ENCODE measurements around the gene RRAGD.

The RRAGD gene

DNA sequence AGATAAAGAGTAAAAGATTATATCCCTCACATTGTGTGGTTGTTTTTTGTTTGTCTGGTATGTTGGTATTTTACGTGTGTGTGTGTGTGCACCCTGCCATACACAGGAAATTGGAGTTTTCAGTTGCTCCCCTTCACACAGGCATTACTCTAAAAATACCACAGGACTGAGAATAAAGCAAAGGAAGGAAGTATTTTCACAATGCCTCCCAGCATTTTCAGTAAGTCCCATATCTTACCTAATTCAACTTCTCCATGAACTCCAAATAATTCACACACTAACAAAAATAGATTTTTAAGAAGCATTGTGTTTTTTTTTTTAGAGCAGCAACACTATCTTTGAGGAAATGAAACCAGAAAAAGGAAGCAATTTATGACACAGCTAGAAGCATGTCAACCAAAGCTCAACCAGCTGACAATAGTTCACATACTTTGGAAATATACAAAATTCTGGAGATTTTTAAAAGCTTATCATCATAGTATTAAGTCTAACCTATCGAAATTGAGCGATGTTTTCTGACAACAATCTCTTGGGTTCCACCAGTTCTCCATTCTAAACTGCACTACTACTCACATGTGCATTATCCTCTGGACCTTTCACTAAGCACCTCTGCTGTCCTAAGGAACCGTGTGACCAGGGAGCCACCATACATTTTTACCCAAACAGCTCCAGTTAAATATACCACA is 61.6 kb downstream of the RRAGD start:
- peak overlapping the region; percentile 97 for H3K4me3 Mint-ChIP-seq
- no peaks in the 10 kb centered on the region for H3K9me3 Mint-ChIP-seq
- peaks cover 14% of the 10 kb centered on the region for H3K36me3 Mint-ChIP-seq (ENCODE audit: low read depth)
- H3K27ac Mint-ChIP-seq, result peak overlapping the region; percentile 93
- H3K4me1 Mint-ChIP-seq (ENCODE audit: low read depth), result peaks cover 78% of the 10 kb centered on the region
- no peaks in the 10 kb centered on the region for H3K27me3 Mint-ChIP-seq

DNA sequence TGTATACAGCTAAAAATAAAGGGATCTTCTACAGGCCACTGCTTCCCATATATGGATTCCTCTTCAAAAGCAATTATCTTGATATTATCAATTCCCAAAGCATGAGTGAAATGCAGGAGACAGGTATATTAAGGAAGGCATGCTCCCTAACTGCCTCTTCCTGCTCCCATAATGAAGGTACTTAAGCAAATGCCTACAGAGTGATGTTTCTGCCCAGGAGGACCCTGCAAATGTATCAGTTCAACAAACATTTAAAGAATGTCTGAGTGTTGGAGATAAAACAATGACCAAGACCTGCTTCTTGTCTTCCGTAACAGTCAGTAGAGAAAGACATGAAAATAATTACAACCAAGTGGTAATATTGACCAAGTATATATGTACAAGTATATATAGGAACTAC is 63.7 kb downstream of the RRAGD start:
- Mint-ChIP-seq H3K4me1 (ENCODE audit: low read depth) (peaks cover 73% of the 10 kb centered on the region), H3K36me3 (ENCODE audit: low read depth) (peaks cover 14% of the 10 kb centered on the region), H3K27me3 (no peaks in the 10 kb centered on the region), H3K4me3 (no peak overlapping the region), H3K27ac (no peak overlapping the region), H3K9me3 (no peaks in the 10 kb centered on the region)

DNA sequence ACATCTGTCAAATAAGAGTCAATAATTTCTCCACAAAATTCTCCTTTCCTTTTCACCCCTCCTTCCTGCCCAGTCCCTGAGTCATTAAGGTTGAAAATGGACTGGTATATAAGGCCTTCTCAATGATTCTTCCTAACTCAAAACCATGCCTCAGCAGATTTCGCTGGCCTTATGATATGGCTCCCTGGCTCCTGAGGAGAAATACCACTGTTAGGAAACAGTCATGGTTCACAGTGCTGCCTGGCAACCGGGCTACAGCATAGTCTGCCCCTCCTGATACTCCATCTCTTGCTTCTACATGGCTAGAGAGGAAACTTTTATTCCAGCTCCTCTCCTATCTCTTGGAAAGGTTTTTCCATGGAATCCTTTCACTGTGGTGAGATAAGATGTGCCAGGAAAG is 64.2 kb downstream of the RRAGD start:
- Mint-ChIP-seq H3K27ac (no peak overlapping the region), H3K9me3 (no peaks in the 10 kb centered on the region), H3K36me3 (ENCODE audit: low read depth) (peaks cover 14% of the 10 kb centered on the region), H3K4me1 (ENCODE audit: low read depth) (peaks cover 71% of the 10 kb centered on the region), H3K4me3 (no peak overlapping the region), H3K27me3 (no peaks in the 10 kb centered on the region)

DNA sequence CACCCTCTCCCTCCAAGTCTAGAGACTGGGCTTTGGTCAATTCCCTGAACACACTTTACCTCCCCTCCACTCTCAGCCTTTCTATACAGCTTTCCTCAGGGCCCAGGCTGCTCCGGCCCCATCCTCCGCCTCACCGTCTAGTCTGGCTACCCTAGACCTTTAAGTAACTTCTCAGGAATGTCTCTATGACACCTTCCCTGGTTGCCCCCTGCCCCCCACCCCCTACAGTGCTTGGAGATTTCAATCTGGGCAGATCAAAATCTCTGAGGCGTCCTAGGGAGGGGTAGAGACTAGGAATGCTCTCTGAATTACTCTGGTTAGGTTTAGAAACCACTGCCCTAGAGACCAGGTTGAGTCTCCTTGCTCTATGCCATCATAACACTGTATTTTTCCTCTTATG is 65.6 kb downstream of the RRAGD start:
- no peak overlapping the region for H3K27ac Mint-ChIP-seq
- peaks cover 65% of the 10 kb centered on the region for H3K4me1 Mint-ChIP-seq (ENCODE audit: low read depth)
- peaks cover 19% of the 10 kb centered on the region for H3K36me3 Mint-ChIP-seq (ENCODE audit: low read depth)
- no peak overlapping the region for H3K4me3 Mint-ChIP-seq
- no peaks in the 10 kb centered on the region for H3K9me3 Mint-ChIP-seq
- H3K27me3 Mint-ChIP-seq, result no peaks in the 10 kb centered on the region

DNA sequence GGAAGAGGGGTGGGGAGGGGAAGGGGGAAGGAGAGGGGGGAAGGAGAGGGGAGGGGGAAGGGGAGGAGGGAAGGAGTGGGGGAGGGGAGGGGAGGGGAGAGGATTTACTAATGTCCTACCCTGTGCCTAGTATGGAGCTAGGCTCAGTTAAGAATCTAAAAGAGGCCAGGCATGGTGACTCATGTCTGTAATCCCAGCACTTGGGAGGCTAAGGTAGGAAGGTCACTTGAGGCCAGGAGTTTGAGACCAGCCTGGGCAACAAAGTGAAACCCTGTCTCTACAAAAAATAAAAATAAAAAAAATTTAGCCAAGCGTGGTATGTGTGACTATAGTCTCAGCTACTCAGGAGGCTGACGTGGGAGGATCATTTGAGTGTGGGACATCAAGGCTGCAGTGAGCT is 72.5 kb downstream of the RRAGD start:
- H3K27me3 Mint-ChIP-seq, result no peaks in the 10 kb centered on the region
- H3K36me3 Mint-ChIP-seq (ENCODE audit: low read depth), result peaks cover 39% of the 10 kb centered on the region
- no peak overlapping the region for H3K27ac Mint-ChIP-seq
- H3K9me3 Mint-ChIP-seq, result no peaks in the 10 kb centered on the region
- H3K4me3 Mint-ChIP-seq, result no peak overlapping the region
- peaks cover 7% of the 10 kb centered on the region for H3K4me1 Mint-ChIP-seq (ENCODE audit: low read depth)

DNA sequence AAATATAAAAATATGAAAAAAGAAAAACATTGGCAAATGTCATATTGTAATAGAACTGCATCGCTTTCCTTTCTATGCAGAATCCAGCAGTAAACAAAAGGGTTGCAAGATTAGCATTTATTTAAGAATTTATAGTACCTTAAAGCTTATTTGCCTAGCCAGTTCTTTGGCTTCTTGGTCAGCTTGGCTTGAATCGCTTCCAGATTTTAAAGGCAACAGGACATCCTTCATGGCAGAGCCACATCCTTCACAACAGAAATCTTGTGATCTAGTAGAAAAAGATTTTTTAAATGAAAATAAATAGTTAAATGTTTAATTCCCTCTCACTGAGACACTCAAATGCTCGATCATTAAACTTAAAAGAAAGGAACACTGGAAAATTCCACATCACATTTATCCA is 76.9 kb downstream of the RRAGD start:
- Mint-ChIP-seq H3K27me3 (no peaks in the 10 kb centered on the region), H3K4me1 (ENCODE audit: low read depth) (no peaks in the 10 kb centered on the region), H3K36me3 (ENCODE audit: low read depth) (peaks cover 49% of the 10 kb centered on the region), H3K9me3 (no peaks in the 10 kb centered on the region), H3K27ac (no peak overlapping the region), H3K4me3 (no peak overlapping the region)

DNA sequence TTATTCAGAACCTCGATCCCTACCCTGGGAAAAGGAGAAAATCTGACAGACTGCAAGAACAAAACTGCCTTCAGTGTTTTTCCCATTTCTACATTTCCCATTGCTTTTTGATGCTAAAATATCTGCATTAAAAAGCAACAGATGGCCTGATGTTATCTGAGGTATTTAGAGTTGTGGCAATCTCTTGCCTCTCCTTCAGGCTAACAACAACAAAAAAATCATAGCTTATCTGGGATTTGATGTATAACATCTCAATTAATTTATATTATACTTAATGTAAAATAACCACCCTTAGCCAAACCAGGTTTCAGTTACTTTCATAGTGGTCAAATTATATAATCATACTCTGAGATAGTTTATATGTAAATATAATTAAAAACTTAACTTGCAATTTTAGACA is 81.2 kb downstream of the RRAGD start:
- Mint-ChIP-seq H3K9me3 (no peaks in the 10 kb centered on the region), H3K4me1 (ENCODE audit: low read depth) (no peaks in the 10 kb centered on the region), H3K36me3 (ENCODE audit: low read depth) (peaks cover 51% of the 10 kb centered on the region), H3K27me3 (no peaks in the 10 kb centered on the region), H3K4me3 (no peak overlapping the region), H3K27ac (no peak overlapping the region)

DNA sequence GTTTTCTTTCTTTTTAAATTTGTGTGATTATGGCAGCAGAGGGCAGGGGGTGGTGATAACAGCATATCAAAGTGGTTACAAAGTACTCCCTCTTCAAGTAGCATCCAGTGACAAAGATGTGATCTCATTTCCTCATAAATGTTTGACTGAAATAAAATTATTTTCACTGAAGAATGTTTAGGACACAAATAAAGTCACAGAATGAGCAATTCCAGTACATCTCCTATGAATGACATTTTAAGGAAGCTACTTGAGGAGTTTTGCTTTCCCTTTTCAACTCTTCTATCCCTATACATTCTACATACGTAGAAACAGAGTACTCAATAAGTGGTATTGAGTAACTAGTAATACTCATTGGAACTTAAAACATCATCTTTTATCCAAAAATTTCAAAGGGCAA is 83.1 kb downstream of the RRAGD start:
- Mint-ChIP-seq H3K27ac (no peak overlapping the region), H3K9me3 (no peaks in the 10 kb centered on the region), H3K4me3 (no peak overlapping the region), H3K4me1 (ENCODE audit: low read depth) (no peaks in the 10 kb centered on the region), H3K36me3 (ENCODE audit: low read depth) (peaks cover 55% of the 10 kb centered on the region), H3K27me3 (no peaks in the 10 kb centered on the region)

DNA sequence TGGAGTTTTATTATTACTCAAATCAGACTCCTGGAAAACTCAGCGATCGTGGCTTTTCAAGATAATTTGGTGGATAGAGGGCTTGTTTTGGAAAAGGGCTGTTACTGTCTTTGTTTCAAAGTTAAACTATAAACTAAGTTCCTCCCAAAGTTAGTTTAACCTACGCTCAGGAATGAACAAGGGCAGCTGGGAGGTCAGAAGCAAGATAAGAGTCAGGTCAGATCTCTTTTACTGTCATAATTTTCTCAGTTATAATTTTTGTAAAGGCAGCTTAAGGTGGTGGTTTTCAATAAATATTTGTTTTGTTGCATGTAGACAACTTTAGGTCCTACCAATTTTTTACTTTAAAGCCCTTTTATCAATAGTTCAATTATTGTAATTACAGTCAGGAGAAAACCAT is 87.8 kb downstream of the RRAGD start:
- H3K27me3 Mint-ChIP-seq, result no peaks in the 10 kb centered on the region
- H3K36me3 Mint-ChIP-seq (ENCODE audit: low read depth), result peaks cover 34% of the 10 kb centered on the region
- no peak overlapping the region for H3K27ac Mint-ChIP-seq
- no peaks in the 10 kb centered on the region for H3K4me1 Mint-ChIP-seq (ENCODE audit: low read depth)
- no peaks in the 10 kb centered on the region for H3K9me3 Mint-ChIP-seq
- no peak overlapping the region for H3K4me3 Mint-ChIP-seq

DNA sequence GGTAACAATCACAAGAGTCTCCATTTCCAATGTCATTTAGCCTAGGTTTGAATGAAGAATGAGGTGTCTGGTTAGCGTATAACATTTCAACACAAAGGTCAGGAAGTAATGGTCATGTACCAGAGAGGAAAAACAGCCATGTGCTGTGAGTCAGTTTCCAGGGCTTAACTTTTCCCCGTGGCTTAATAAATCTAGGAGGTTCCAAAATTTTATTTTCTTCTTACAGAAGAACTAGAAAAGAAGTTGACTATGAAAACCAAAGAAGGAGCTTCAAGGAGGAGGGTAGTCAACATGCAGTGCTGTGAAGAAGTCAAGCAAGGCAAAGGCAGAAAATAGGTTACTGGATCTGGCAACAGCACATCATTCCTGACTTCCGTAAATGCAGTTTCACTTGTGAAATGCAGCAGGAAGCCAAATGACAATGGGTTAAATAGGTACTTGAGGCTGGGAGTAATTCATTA is 88.5 kb downstream of the RRAGD start:
- Mint-ChIP-seq H3K4me3 (no peak overlapping the region), H3K36me3 (ENCODE audit: low read depth) (peaks cover 26% of the 10 kb centered on the region), H3K4me1 (ENCODE audit: low read depth) (no peaks in the 10 kb centered on the region), H3K27me3 (no peaks in the 10 kb centered on the region), H3K9me3 (no peaks in the 10 kb centered on the region), H3K27ac (no peak overlapping the region)

DNA sequence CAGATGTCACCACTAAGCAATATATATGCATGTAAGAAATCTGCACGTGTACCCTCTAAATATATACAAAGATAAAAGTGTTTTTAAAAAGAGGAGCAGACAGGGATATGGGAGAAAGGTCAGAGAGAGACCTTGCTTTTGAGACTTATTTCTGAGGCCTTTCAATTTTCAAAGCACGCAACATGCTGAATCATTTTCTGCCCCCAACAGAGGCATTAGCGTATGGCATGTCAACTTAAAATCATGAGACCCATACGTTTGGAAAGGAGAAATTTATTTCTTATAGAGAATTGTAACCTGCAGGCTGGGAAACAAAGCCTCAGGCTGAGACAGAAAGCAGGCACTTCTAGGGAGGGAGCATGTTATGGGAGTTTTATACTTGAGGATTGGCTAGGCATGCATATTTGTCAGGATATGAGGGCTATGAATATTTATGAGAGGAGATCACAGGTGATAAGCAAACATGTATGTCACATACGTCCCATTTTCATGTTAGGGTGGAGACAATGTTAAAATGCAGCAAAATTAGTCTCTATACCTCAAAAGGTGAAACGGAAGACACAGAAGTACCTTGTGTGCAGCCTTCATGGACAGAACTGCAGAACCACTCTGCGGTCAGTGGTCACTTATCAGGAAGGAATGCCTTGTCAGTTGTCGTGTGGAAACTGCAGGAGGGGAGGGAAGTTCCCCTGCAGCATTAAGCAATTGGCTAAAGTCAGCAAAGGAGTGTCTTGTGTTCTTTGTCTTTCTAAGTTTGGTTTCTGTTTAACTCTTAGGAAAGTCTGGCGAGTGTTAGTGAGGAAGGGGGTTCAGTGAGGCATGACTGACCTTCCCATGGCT is 90.7 kb downstream of the RRAGD start:
- H3K27ac Mint-ChIP-seq, result no peak overlapping the region
- H3K27me3 Mint-ChIP-seq, result no peaks in the 10 kb centered on the region
- no peak overlapping the region for H3K4me3 Mint-ChIP-seq
- no peaks in the 10 kb centered on the region for H3K9me3 Mint-ChIP-seq
- H3K36me3 Mint-ChIP-seq (ENCODE audit: low read depth), result peaks cover 20% of the 10 kb centered on the region
- H3K4me1 Mint-ChIP-seq (ENCODE audit: low read depth), result no peaks in the 10 kb centered on the region

DNA sequence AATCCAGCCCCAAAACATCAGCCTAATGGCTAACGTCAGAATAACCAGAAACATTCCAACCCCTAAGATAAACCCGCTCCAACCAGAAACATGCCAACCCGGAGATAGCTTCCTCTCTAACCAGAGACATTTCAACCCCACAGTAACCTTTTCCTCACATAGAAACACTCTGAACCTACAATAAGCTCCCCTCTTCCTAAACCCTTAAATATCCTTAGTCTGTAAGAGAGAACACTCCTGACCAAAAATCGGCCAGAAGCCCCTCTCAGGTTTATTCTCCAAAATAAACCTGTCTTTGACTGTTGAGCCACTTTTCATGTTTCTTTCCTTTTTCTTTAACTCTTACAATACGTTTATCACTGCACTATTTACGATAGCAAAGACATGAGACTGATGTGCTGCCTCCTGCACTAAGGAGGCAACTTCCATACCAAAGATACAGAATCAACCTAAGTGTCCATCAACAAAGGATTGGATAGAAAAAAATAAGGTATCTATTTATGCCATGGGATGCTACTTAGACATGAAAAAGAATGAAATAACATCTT is 92.0 kb downstream of the RRAGD start:
- no peaks in the 10 kb centered on the region for H3K4me1 Mint-ChIP-seq (ENCODE audit: low read depth)
- H3K36me3 Mint-ChIP-seq (ENCODE audit: low read depth), result peaks cover 16% of the 10 kb centered on the region
- no peak overlapping the region for H3K4me3 Mint-ChIP-seq
- no peak overlapping the region for H3K27ac Mint-ChIP-seq
- H3K9me3 Mint-ChIP-seq, result no peaks in the 10 kb centered on the region
- H3K27me3 Mint-ChIP-seq, result no peaks in the 10 kb centered on the region

DNA sequence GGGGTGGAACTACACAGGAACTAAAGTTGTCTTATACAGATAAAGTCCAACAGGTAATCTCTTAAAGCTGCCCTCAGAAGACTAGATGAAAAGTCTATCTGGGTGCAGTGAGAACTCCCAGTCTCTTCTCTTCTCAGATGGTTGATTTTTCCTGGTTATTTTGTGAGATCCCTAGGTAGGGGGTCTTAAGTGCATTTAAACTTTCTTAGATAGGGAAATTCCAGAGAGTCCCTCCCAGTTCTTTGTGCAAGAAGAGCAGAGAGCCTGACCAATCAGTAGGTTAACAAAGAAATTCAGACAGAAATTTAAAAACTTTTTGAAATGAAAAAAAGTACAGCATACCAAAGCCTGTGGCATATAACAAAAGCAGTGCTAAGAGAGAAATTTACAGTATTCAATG is 95.0 kb downstream of the RRAGD start:
- no peak overlapping the region for H3K27ac Mint-ChIP-seq
- H3K9me3 Mint-ChIP-seq, result no peaks in the 10 kb centered on the region
- no peaks in the 10 kb centered on the region for H3K4me1 Mint-ChIP-seq (ENCODE audit: low read depth)
- H3K27me3 Mint-ChIP-seq, result no peaks in the 10 kb centered on the region
- peaks cover 20% of the 10 kb centered on the region for H3K36me3 Mint-ChIP-seq (ENCODE audit: low read depth)
- no peak overlapping the region for H3K4me3 Mint-ChIP-seq

DNA sequence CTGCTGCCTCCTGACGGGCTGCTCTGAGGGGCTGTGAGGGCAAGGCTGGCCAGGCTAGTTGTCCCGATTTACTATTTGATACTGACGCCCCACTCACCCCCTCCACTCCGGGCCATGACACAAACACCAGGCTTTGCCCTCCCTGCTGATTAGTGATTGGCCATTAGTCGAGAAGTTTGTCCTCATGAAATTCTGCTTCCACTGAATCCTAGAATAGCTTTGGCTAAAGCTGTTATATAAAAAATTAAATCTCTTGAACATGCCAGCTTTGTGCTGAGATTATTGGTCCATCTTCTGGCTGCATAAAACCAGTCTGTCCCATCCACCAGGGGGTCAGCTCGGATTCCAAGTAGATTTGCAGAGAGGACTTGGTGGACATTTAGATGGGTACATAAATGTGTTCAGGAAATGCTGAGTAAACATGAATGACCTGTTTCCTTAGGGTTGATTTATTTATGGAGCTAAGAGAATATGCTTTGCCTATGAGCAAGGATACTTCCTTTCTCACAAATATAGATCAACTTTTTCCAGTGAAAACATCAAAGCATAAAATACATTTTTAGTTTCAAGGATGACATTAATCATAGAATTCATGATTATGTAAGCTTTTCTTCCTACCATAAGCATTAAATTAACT is 96.7 kb downstream of the RRAGD start, which contains the start of gene GABRR2:
Gene GABRR2 (minus strand): TSS at position 51 of the 637 bp plus-strand sequence. CDS start 134 bp downstream, outside the sequence.
- Mint-ChIP-seq H3K27me3 (no peaks in the 10 kb centered on the region), H3K9me3 (no peaks in the 10 kb centered on the region), H3K27ac (no peak within 1 kb of the TSS), H3K36me3 (ENCODE audit: low read depth) (peaks cover 18% of the 10 kb centered on the region), H3K4me1 (ENCODE audit: low read depth) (no peaks in the 10 kb centered on the region), H3K4me3 (no peak within 1 kb of the TSS)

DNA sequence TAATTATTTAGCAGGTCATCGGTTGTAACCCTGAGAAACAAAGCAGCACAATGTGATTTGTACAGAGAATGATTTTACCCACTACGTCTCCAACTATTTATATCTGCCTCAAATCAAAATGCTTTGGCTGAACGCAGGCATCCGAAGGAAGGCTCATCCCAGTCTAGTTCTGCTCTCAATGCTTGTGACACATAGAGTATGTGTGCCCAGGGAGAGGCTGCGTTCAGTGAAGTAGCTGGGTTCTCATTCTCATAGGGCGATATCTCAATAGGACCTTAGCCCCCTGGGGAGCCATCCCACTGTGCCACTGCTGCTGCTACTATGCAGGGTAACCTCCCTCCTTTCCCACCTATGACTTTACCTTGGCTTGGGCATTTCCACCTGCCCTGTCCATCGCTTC is 97.4 kb downstream of the RRAGD start:
- Mint-ChIP-seq H3K9me3 (no peaks in the 10 kb centered on the region), H3K4me1 (ENCODE audit: low read depth) (no peaks in the 10 kb centered on the region), H3K27me3 (no peaks in the 10 kb centered on the region), H3K36me3 (ENCODE audit: low read depth) (peaks cover 12% of the 10 kb centered on the region), H3K4me3 (no peak overlapping the region), H3K27ac (no peak overlapping the region)

Data from stimulated activated naive CD8-positive, alpha-beta T cell treated with anti-CD3 and anti-CD28 coated beads, Interleukin-15, Interleukin-2, amounts not matched to agents 100 ng/mL and 50 ng/mL, for 24 hours (primary cell).